ENCODE results near the gene OLFM1.
"Not testable (repeated sequence)": the region's sequence is repeated elsewhere in the genome, so short reads cannot be mapped to it uniquely, and the experiment has no call there.

The OLFM1 gene

GRCh38 chr9:135141183-135141774, 53.8 kb downstream of the OLFM1 start:
- H3K27ac ChIP-seq (ENCODE audit: insufficient read depth, low read length, poor library complexity, severe bottlenecking) = no peak overlapping the region
- no peaks in the 10 kb centered on the region for H3K36me3 ChIP-seq (ENCODE audit: control insufficient read depth, insufficient read depth, low read length)
- H3K27me3 ChIP-seq (replicated peaks; ENCODE audit: control insufficient read depth, insufficient read depth, low read length, poor library complexity, severe bottlenecking) = peaks cover 5% of the 10 kb centered on the region
- no peaks in the 10 kb centered on the region for H3K4me1 ChIP-seq (ENCODE audit: control insufficient read depth, insufficient read depth, low read length, poor library complexity, severe bottlenecking)
- H3K9me3 ChIP-seq (ENCODE audit: control insufficient read depth, low read length) = no peaks in the 10 kb centered on the region
- DNase-seq = no peak
- H3K4me3 ChIP-seq (ENCODE audit: insufficient read depth, low read depth, low read length, poor library complexity, severe bottlenecking) = no peak overlapping the region

- peaks cover 5% of the 10 kb centered on the region for H3K27me3 ChIP-seq (replicated peaks; ENCODE audit: control insufficient read depth, insufficient read depth, low read length, poor library complexity, severe bottlenecking)
- no peak overlapping the region for H3K27ac ChIP-seq (ENCODE audit: insufficient read depth, low read length, poor library complexity, severe bottlenecking)
- no peak overlapping the region for H3K4me3 ChIP-seq (ENCODE audit: insufficient read depth, low read depth, low read length, poor library complexity, severe bottlenecking)
- no peaks in the 10 kb centered on the region for H3K9me3 ChIP-seq (ENCODE audit: control insufficient read depth, low read length)
- no peak for DNase-seq
- no peaks in the 10 kb centered on the region for H3K4me1 ChIP-seq (ENCODE audit: control insufficient read depth, insufficient read depth, low read length, poor library complexity, severe bottlenecking)
- H3K36me3 ChIP-seq (ENCODE audit: control insufficient read depth, insufficient read depth, low read length) = no peaks in the 10 kb centered on the region
These were observed 57.2 kb downstream of the OLFM1 start for GRCh38 chr9:135144581-135145170.

- no peaks in the 10 kb centered on the region for H3K4me1 ChIP-seq (ENCODE audit: control insufficient read depth, insufficient read depth, low read length, poor library complexity, severe bottlenecking)
- peaks cover 5% of the 10 kb centered on the region for H3K27me3 ChIP-seq (replicated peaks; ENCODE audit: control insufficient read depth, insufficient read depth, low read length, poor library complexity, severe bottlenecking)
- no peak for DNase-seq
- H3K4me3 ChIP-seq (ENCODE audit: insufficient read depth, low read depth, low read length, poor library complexity, severe bottlenecking) = no peak overlapping the region
- no peaks in the 10 kb centered on the region for H3K36me3 ChIP-seq (ENCODE audit: control insufficient read depth, insufficient read depth, low read length)
- H3K27ac ChIP-seq (ENCODE audit: insufficient read depth, low read length, poor library complexity, severe bottlenecking) = no peak overlapping the region
- no peaks in the 10 kb centered on the region for H3K9me3 ChIP-seq (ENCODE audit: control insufficient read depth, low read length)
These were observed 57.8 kb downstream of the OLFM1 start for GRCh38 chr9:135145312-135145711.

DNA sequence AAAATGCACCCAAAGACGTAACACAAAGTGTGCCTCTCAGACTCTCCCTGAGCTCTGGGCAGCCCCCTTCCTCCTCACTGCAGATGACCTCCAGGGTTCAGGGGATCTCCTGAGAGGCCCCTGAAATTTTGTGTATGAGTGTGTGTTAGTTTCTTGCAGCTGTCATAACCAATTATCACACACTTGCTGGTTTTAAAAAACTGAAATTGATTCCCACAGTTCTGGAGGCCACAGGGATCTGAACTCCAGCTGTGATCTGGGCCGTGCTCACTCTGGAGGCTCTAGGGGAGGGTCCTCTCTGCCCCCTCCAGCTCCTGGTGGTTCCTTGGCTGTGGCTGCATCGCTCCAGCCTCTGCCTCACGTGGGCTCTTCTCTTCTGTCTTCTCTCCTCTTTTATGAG, 58.8 kb downstream of the OLFM1 start:
- no peak for DNase-seq
- no peaks in the 10 kb centered on the region for H3K36me3 ChIP-seq (ENCODE audit: control insufficient read depth, insufficient read depth, low read length)
- H3K27ac ChIP-seq (ENCODE audit: insufficient read depth, low read length, poor library complexity, severe bottlenecking) = no peak overlapping the region
- H3K4me1 ChIP-seq (ENCODE audit: control insufficient read depth, insufficient read depth, low read length, poor library complexity, severe bottlenecking) = no peaks in the 10 kb centered on the region
- no peaks in the 10 kb centered on the region for H3K9me3 ChIP-seq (ENCODE audit: control insufficient read depth, low read length)
- H3K4me3 ChIP-seq (ENCODE audit: insufficient read depth, low read depth, low read length, poor library complexity, severe bottlenecking) = no peak overlapping the region
- peaks cover 5% of the 10 kb centered on the region for H3K27me3 ChIP-seq (replicated peaks; ENCODE audit: control insufficient read depth, insufficient read depth, low read length, poor library complexity, severe bottlenecking)

- Histone ChIP-seq H3K27me3 (replicated peaks; ENCODE audit: control insufficient read depth, insufficient read depth, low read length, poor library complexity, severe bottlenecking) (peaks cover 5% of the 10 kb centered on the region), H3K4me3 (ENCODE audit: insufficient read depth, low read depth, low read length, poor library complexity, severe bottlenecking) (no peak overlapping the region), H3K27ac (ENCODE audit: insufficient read depth, low read length, poor library complexity, severe bottlenecking) (no peak overlapping the region), H3K36me3 (ENCODE audit: control insufficient read depth, insufficient read depth, low read length) (no peaks in the 10 kb centered on the region), H3K4me1 (ENCODE audit: control insufficient read depth, insufficient read depth, low read length, poor library complexity, severe bottlenecking) (no peaks in the 10 kb centered on the region), H3K9me3 (ENCODE audit: control insufficient read depth, low read length) (no peaks in the 10 kb centered on the region)
- no peak for DNase-seq
These were observed 59.5 kb downstream of the OLFM1 start for GRCh38 chr9:135146766-135147473.

GRCh38 chr9:135147474-135147805, 60.0 kb downstream of the OLFM1 start:
- H3K4me1 ChIP-seq (ENCODE audit: control insufficient read depth, insufficient read depth, low read length, poor library complexity, severe bottlenecking) = no peaks in the 10 kb centered on the region
- no peaks in the 10 kb centered on the region for H3K9me3 ChIP-seq (ENCODE audit: control insufficient read depth, low read length)
- no peak overlapping the region for H3K4me3 ChIP-seq (ENCODE audit: insufficient read depth, low read depth, low read length, poor library complexity, severe bottlenecking)
- no peaks in the 10 kb centered on the region for H3K36me3 ChIP-seq (ENCODE audit: control insufficient read depth, insufficient read depth, low read length)
- H3K27ac ChIP-seq (ENCODE audit: insufficient read depth, low read length, poor library complexity, severe bottlenecking) = no peak overlapping the region
- DNase-seq = no peak
- peaks cover 5% of the 10 kb centered on the region for H3K27me3 ChIP-seq (replicated peaks; ENCODE audit: control insufficient read depth, insufficient read depth, low read length, poor library complexity, severe bottlenecking)

DNA sequence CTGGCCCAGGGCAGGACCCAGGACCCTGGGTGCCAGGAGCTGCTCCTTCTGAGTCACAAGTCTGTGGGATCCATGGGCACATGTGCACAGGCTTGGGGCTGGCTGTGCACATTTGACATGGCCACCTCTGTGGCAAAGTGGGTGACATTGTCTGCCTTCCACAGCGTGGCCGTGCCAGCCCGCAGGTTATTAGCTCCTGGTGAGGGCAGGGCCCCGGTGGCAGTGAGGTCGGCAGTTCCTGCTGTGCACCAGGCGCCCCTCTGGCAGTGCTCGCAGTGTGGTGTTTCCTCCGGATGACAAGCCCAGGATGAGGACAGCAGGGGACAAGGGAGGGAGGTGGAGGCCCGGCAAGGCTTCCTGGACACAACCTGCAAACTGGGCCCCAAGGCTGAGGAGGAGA, 60.5 kb downstream of the OLFM1 start:
- Histone ChIP-seq H3K36me3 (ENCODE audit: control insufficient read depth, insufficient read depth, low read length) (no peaks in the 10 kb centered on the region), H3K4me1 (ENCODE audit: control insufficient read depth, insufficient read depth, low read length, poor library complexity, severe bottlenecking) (no peaks in the 10 kb centered on the region), H3K27ac (ENCODE audit: insufficient read depth, low read length, poor library complexity, severe bottlenecking) (no peak overlapping the region), H3K4me3 (ENCODE audit: insufficient read depth, low read depth, low read length, poor library complexity, severe bottlenecking) (no peak overlapping the region), H3K9me3 (ENCODE audit: control insufficient read depth, low read length) (no peaks in the 10 kb centered on the region), H3K27me3 (replicated peaks; ENCODE audit: control insufficient read depth, insufficient read depth, low read length, poor library complexity, severe bottlenecking) (peaks cover 5% of the 10 kb centered on the region)
- no peak for DNase-seq

DNA sequence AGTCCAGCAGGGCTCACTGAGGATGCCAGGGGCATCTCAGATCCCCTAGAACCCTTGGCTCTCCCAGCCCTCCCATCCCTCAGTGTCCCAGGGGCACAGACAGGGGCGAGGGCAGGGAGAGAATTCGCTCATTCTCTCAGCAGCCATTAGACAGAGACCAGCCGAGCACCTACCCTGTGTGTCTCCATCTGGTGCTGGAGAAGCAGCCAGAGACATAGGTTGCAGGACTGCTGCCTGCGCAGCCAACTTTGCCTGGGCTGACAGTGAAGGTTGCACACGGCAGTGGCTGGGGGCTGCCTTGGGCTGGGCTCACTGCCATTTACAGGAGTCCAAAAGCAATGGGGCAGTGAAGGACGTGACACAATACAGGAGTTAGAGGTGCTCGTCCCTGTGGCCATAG, 60.9 kb downstream of the OLFM1 start:
- Histone ChIP-seq H3K4me3 (ENCODE audit: insufficient read depth, low read depth, low read length, poor library complexity, severe bottlenecking) (no peak overlapping the region), H3K36me3 (ENCODE audit: control insufficient read depth, insufficient read depth, low read length) (no peaks in the 10 kb centered on the region), H3K27me3 (replicated peaks; ENCODE audit: control insufficient read depth, insufficient read depth, low read length, poor library complexity, severe bottlenecking) (peaks cover 5% of the 10 kb centered on the region), H3K27ac (ENCODE audit: insufficient read depth, low read length, poor library complexity, severe bottlenecking) (no peak overlapping the region), H3K4me1 (ENCODE audit: control insufficient read depth, insufficient read depth, low read length, poor library complexity, severe bottlenecking) (no peaks in the 10 kb centered on the region), H3K9me3 (ENCODE audit: control insufficient read depth, low read length) (no peaks in the 10 kb centered on the region)
- DNase-seq = no peak

DNA sequence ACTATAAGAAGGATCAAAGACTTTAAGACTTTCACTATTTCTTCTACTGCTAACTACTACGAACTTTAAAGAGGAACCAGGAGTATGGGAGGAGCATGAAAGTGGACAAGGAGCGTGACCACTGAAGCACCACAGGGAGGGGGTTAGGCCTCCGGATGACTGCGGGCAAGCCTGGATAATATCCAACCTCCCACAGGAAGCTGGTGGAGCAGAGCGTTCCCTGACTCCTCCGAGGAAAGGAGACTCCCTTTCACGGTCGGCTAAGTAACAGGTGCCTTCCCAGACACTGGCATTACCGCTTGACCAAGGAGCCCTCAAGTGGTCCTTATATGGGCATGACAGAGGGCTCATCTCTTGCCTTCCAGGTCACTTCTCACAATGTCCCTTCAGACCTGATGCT, 62.4 kb downstream of the OLFM1 start:
- H3K4me1 ChIP-seq (ENCODE audit: control insufficient read depth, insufficient read depth, low read length, poor library complexity, severe bottlenecking) = not testable (repeated sequence)

GRCh38 chr9:135150981-135151380, 63.5 kb downstream of the OLFM1 start:
- Histone ChIP-seq H3K9me3 (ENCODE audit: control insufficient read depth, low read length) (no peaks in the 10 kb centered on the region), H3K36me3 (ENCODE audit: control insufficient read depth, insufficient read depth, low read length) (no peaks in the 10 kb centered on the region), H3K27me3 (replicated peaks; ENCODE audit: control insufficient read depth, insufficient read depth, low read length, poor library complexity, severe bottlenecking) (peaks cover 2% of the 10 kb centered on the region)

More for the DNA sequence above, 62.4 kb downstream of the OLFM1 start:
- DNase-seq; H3K4me3 ChIP-seq (ENCODE audit: insufficient read depth, low read depth, low read length, poor library complexity, severe bottlenecking); H3K9me3 ChIP-seq (ENCODE audit: control insufficient read depth, low read length); H3K27me3 ChIP-seq (replicated peaks; ENCODE audit: control insufficient read depth, insufficient read depth, low read length, poor library complexity, severe bottlenecking); H3K36me3 ChIP-seq (ENCODE audit: control insufficient read depth, insufficient read depth, low read length); H3K27ac ChIP-seq (ENCODE audit: insufficient read depth, low read length, poor library complexity, severe bottlenecking): not testable (repeated sequence)

More at GRCh38 chr9:135150981-135151380, 63.5 kb downstream of the OLFM1 start:
- no peak for DNase-seq
- H3K4me1 ChIP-seq (ENCODE audit: control insufficient read depth, insufficient read depth, low read length, poor library complexity, severe bottlenecking) = no peaks in the 10 kb centered on the region
- no peak overlapping the region for H3K27ac ChIP-seq (ENCODE audit: insufficient read depth, low read length, poor library complexity, severe bottlenecking)
- H3K4me3 ChIP-seq (ENCODE audit: insufficient read depth, low read depth, low read length, poor library complexity, severe bottlenecking) = no peak overlapping the region
